H1 (cell line): ENCODE results near the gene SNHG17. TPM values are rescaled to one million over a fixed set of nuclear protein-coding genes. Genes with fewer than 3 reads are reported as not detected.

Source experiments
- CTCF ChIA-PET: fragments of 300-600 bp; sonication (Branson Sonifier 250); formaldehyde crosslinking; loops from one replicate; lab custom pipeline; 2021; ENCODE audit not compliant: partially characterized antibody; lab: Charles Lee
- POLR2A ChIA-PET: fragments of 300-600 bp; sonication (Branson Sonifier 250); formaldehyde crosslinking; loops from one replicate; lab custom pipeline; 2021; ENCODE audit warnings: inconsistent platforms; ENCODE audit not compliant: partially characterized antibody; lab: Charles Lee
- DNase-seq, 2 experiments: peaks; one replicate each; pipeline versions ENCODE4 v3.0.0 to v3.0.0-alpha.2; 2010 to 2022; ENCODE audit warnings: low spot score in 2 of 2, low read depth in 1 of 2, mixed read lengths in 1 of 2
- FAIRE-seq: peaks from 2 replicates; lab custom pipeline; 2011; peaks lifted over from hg19 to GRCh38; lab: Jason Lieb, UNC
- H2AFZ ChIP-seq: 2 replicates; pipeline ENCODE4 v1.8.1; 2012; ENCODE audit warnings: low read length, inconsistent platforms
- H2AK5ac ChIP-seq: 2 replicates; pipeline ENCODE4 v1.6.1; 2013; ENCODE audit warnings: low read depth, low read length
- H2BK120ac ChIP-seq: replicated peaks from 2 replicates; pipeline ENCODE3; 2013; ENCODE audit warnings: low read depth, low read length, inconsistent platforms
- H2BK12ac ChIP-seq: 2 replicates; pipeline ENCODE4 v1.6.1; 2013; ENCODE audit warnings: low read depth, low read length
- H2BK15ac ChIP-seq: 2 replicates; pipeline ENCODE4 v1.6.1; 2013; ENCODE audit warnings: low read length
- H2BK20ac ChIP-seq: 2 replicates; pipeline ENCODE4 v1.6.1; 2013; ENCODE audit warnings: low read length
- H2BK5ac ChIP-seq: 2 replicates; pipeline ENCODE4 v1.6.1; 2013; ENCODE audit warnings: low read depth, low read length
- H3K14ac ChIP-seq: 2 replicates; pipeline ENCODE4 v1.6.1; 2013; ENCODE audit warnings: inconsistent platforms; ENCODE audit not compliant: insufficient read length
- H3K18ac ChIP-seq: 2 replicates; pipeline ENCODE4 v1.6.1; 2013; ENCODE audit warnings: low read length; ENCODE audit errors: extremely low read depth
- H3K23ac ChIP-seq: 2 replicates; pipeline ENCODE4 v1.6.1; 2013; ENCODE audit warnings: inconsistent platforms; ENCODE audit not compliant: insufficient read length
- H3K23me2 ChIP-seq: 2 replicates; pipeline ENCODE4 v1.6.1; 2013; ENCODE audit warnings: low read depth, low read length
- H3K27ac ChIP-seq: 2 replicates; pipeline ENCODE4 v1.6.1; 2011; ENCODE audit warnings: low read depth, low read length, inconsistent platforms
- H3K27me3 ChIP-seq, 4 experiments: replicated peaks in 1 of 4; 1 replicate in 1 of 4; 2 replicates in 3 of 4; pipeline versions ENCODE4 v1.6.1 to v1.8.1; 2011 to 2013; ENCODE audit warnings: low read length in 3 of 4, mild to moderate bottlenecking in 3 of 4, inconsistent platforms in 2 of 4, mixed read lengths in 2 of 4, moderate library complexity in 1 of 4; ENCODE audit not compliant: control insufficient read depth in 3 of 4, insufficient read depth in 3 of 4; ENCODE audit errors: extremely low read depth in 1 of 4
- H3K36me3 ChIP-seq, 4 experiments: 2 replicates each; pipeline versions ENCODE4 v1.6.1 to v1.8.1; 2011 to 2013; ENCODE audit warnings: mild to moderate bottlenecking in 4 of 4, low read length in 3 of 4, moderate library complexity in 2 of 4, control low read depth in 1 of 4, inconsistent platforms in 1 of 4; ENCODE audit not compliant: insufficient read depth in 4 of 4, control insufficient read depth in 2 of 4
- H3K4ac ChIP-seq: replicated peaks from 2 replicates; pipeline ENCODE3; 2013; ENCODE audit warnings: low read length, low read depth, mixed read lengths, inconsistent platforms; ENCODE audit not compliant: insufficient read length
- H3K4me1 ChIP-seq, 4 experiments: replicated peaks in 1 of 4; 1 replicate in 1 of 4; 2 replicates in 3 of 4; pipeline versions ENCODE4 v1.6.1 to v1.8.1; 2011 to 2013; ENCODE audit warnings: low read length in 3 of 4, inconsistent platforms in 2 of 4, mixed read lengths in 1 of 4; ENCODE audit not compliant: insufficient read depth in 4 of 4, control insufficient read depth in 3 of 4
- H3K4me2 ChIP-seq, 2 experiments: 2 replicates each; pipeline versions ENCODE4 v1.6.1 to v1.8.1; 2011 to 2013; ENCODE audit warnings: low read depth in 2 of 2, low read length in 2 of 2, control low read depth in 1 of 2, inconsistent platforms in 1 of 2, mild to moderate bottlenecking in 1 of 2; ENCODE audit not compliant: insufficient read depth in 1 of 2
- H3K4me3 ChIP-seq, 4 experiments: fragments of 200-600, 300-600 bp in 1 of 4; sonication (generic), shearing (Covaris generic), sonication (Bioruptor Twin) in 1 of 4; 2 replicates each; pipeline versions ENCODE4 v1.5.1 to v1.8.1; 2011 to 2016; ENCODE audit warnings: low read length in 4 of 4, low read depth in 3 of 4, control low read depth in 2 of 4, inconsistent platforms in 2 of 4, mild to moderate bottlenecking in 2 of 4, mixed read lengths in 1 of 4, moderate library complexity in 1 of 4; ENCODE audit not compliant: insufficient read depth in 2 of 4; ENCODE audit errors: extremely low read depth in 1 of 4
- H3K56ac ChIP-seq: replicated peaks from 2 replicates; pipeline ENCODE3; 2013; ENCODE audit warnings: low read depth, mild to moderate bottlenecking, mixed read lengths, low read length, inconsistent platforms; ENCODE audit not compliant: insufficient read length
- H3K79me1 ChIP-seq: 2 replicates; pipeline ENCODE4 v1.6.1; 2013; ENCODE audit warnings: low read depth, low read length, control low read depth
- H3K79me2 ChIP-seq, 2 experiments: 2 replicates each; pipeline versions ENCODE4 v1.6.1 to v1.8.1; 2012 to 2013; ENCODE audit warnings: low read length in 2 of 2, mild to moderate bottlenecking in 2 of 2, inconsistent platforms in 1 of 2; ENCODE audit not compliant: insufficient read depth in 2 of 2, control insufficient read depth in 1 of 2
- H3K9ac ChIP-seq, 4 experiments: replicated peaks in 1 of 4; 1 replicate in 1 of 4; 2 replicates in 3 of 4; pipeline versions ENCODE4 v1.6.1 to v1.8.1; 2011 to 2013; ENCODE audit warnings: low read depth in 3 of 4, low read length in 3 of 4, control low read depth in 2 of 4, mild to moderate bottlenecking in 2 of 4, moderate library complexity in 2 of 4, inconsistent platforms in 1 of 4; ENCODE audit errors: extremely low read depth in 1 of 4
- H3K9me3 ChIP-seq, 2 experiments: 2 replicates each; pipeline versions ENCODE4 v1.6.1 to v1.8.1; 2012 to 2013; ENCODE audit warnings: mild to moderate bottlenecking in 2 of 2, moderate library complexity in 2 of 2, control low read depth in 1 of 2, inconsistent platforms in 1 of 2, low read depth in 1 of 2, low read length in 1 of 2, mixed read lengths in 1 of 2; ENCODE audit not compliant: insufficient read depth in 2 of 2
- H4K20me1 ChIP-seq, 2 experiments: replicated peaks in 1 of 2; 2 replicates each; pipeline versions ENCODE3 to v1.8.1; 2011 to 2013; ENCODE audit warnings: inconsistent platforms in 2 of 2, low read length in 2 of 2, mild to moderate bottlenecking in 1 of 2; ENCODE audit not compliant: insufficient read depth in 2 of 2, control insufficient read depth in 1 of 2
- H4K5ac ChIP-seq: 2 replicates; pipeline ENCODE4 v1.6.1; 2013; ENCODE audit warnings: low read length, low read depth, mixed read lengths, inconsistent platforms; ENCODE audit not compliant: insufficient read length
- H4K8ac ChIP-seq: 2 replicates; pipeline ENCODE4 v1.8.0; 2013; ENCODE audit warnings: mild to moderate bottlenecking, moderate library complexity, low read length, inconsistent platforms; ENCODE audit not compliant: insufficient read depth; ENCODE audit errors: extremely low read depth
- H4K91ac ChIP-seq: replicated peaks from 2 replicates; pipeline ENCODE3; 2013; ENCODE audit warnings: low read length, mixed read lengths, inconsistent platforms; ENCODE audit not compliant: insufficient read length
- POLR2AphosphoS5 ChIP-seq: IDR thresholded peaks from 2 replicates; pipeline ENCODE4 v1.6.1; 2011; ENCODE audit warnings: low read depth, low read length
- YY1 ChIP-seq: IDR thresholded peaks from 2 replicates; pipeline ENCODE4 v1.6.1; 2011; ENCODE audit warnings: low read depth, mild to moderate bottlenecking, low read length
- WGBS, 2 experiments: shearing (Covaris generic) in 1 of 2; methylation state at CpG; one replicate each; pipeline versions ENCODE4 v1.1.6 to v1.1.7; 2013 to 2015; ENCODE audit warnings: low lambda C conversion rate in 2 of 2, mixed read lengths in 2 of 2, inconsistent platforms in 1 of 2, low coverage in 1 of 2, missing lambda C conversion rate in 1 of 2; ENCODE audit not compliant: insufficient replicate concordance in 2 of 2, insufficient coverage in 1 of 2, insufficient read length in 1 of 2; ENCODE audit errors: extremely low coverage in 1 of 2, missing lambda C conversion rate in 1 of 2; 5-methylcytosine and 5-hydroxymethylcytosine counted together
- polyA plus RNA-seq, 7 experiments: library from polyadenylated mRNA; depleted of rRNA in 3 of 7; stranded (reverse) in 5 of 7; unstranded in 2 of 7; fragments of >200 nt in 5 of 7; fragments of 200-250 nt in 2 of 7; gene quantifications; 1 replicate in 5 of 7; 2 replicates in 1 of 7; 4 replicates in 1 of 7; pipeline versions ENCODE4 v1.2.1 to v1.2.3, GENCODE V29; 2011 to 2013; ENCODE audit warnings: missing spikeins in 2 of 7, mixed read lengths in 2 of 7
- total RNA-seq: library from RNA; stranded (reverse); fragmentation: NEBNext Ultra II Directional; extraction: Animal tissue kit (Norgen Biotek cat#: 25700); gene quantifications from 2 replicates; pipeline ENCODE4 v1.2.1, GENCODE V29; 2021

SNHG17 gene
- total and polyA plus RNA-seq, 2 of the 8 experiments (the other 6 are each of a cell fraction or from before 2014, with no cell fraction given) = 59.4 to 59.8 TPM

DNA sequence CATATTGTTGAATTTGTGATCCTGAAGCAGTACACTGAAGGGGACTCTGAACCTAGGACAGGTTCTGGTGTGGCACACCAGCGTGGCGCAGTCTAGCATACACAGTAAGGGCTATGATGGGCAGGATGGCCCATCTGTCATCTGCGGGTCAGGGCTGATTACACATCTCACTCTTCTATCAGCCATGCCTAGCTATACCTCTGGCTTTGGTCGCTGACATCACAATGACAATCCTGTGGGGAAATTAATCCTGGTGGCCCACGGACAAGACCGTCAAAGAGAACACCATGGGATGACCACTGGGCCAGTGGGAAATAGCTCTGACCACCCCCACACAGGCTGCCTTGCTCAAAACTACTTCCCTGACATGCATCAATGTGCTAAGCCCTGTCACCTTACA is 2.8 kb downstream of the SNHG17 start:
- no peak overlapping the region for H3K56ac ChIP-seq
- no peak overlapping the region for H2BK20ac ChIP-seq
- no peak overlapping the region for H2AK5ac ChIP-seq
- no peak overlapping the region for H3K4ac ChIP-seq
- peaks cover 41 to 73% of the 10 kb centered on the region in 2 experiments for H3K79me2 ChIP-seq
- H3K14ac ChIP-seq = no peak overlapping the region
- 92% methylated on average over 6 of the region's 6 CpGs; no CpG with 5 or more reads in 1 of the 2 experiments for WGBS, 2 experiments
- no peak for DNase-seq
- ChIA-PET POLR2A (interaction anchor here (0.7 to 13.7 kb wide), 9 partner anchors 14 to 100 kb away, joined by 3 to 420 read pairs (median 7); partner anchors contain the start of gene RALGAPB), CTCF (interaction anchor here (0.6 to 7.4 kb wide), 7 partner anchors 8 to 189 kb away, joined by 3 to 85 read pairs (median 3); partner anchors contain the start of gene RALGAPB)
- H3K9ac ChIP-seq = peak overlapping the region in 1 of 4 experiments; percentile 24; a peak in 1 of 7 replicates
- H3K79me1 ChIP-seq = peaks cover 35% of the 10 kb centered on the region
- peaks cover 0 to 17% (median 7%) of the 10 kb centered on the region in 4 experiments; a peak in 6 of 7 replicates for H3K4me1 ChIP-seq
- no peak overlapping the region for H2BK12ac ChIP-seq
- H3K23me2 ChIP-seq = peaks cover 10% of the 10 kb centered on the region
- H3K4me2 ChIP-seq = peak overlapping the region; percentile 39 to 99; a peak in 2 of 4 replicates
- peaks cover 48 to 73% (median 62%) of the 10 kb centered on the region in 4 experiments for H3K36me3 ChIP-seq
- peaks cover 40 to 48% of the 10 kb centered on the region in 2 experiments for H4K20me1 ChIP-seq
- no peaks in the 10 kb centered on the region for H3K27me3 ChIP-seq
- no peak overlapping the region for H4K91ac ChIP-seq
- TF ChIP-seq YY1 (no peak), POLR2AphosphoS5 (peak; percentile 44; the same call in 1 of the 2 replicates)
- TF ChIP-seq, all 59 proteins: peak for 1
- Histone ChIP-seq H2BK5ac (peak overlapping the region; percentile 5; the same call in 1 of the 2 replicates), H3K23ac (no peak overlapping the region), H2AFZ (no peak overlapping the region), H3K4me3 (peak overlapping the region in 1 of 4 experiments; percentile 7; a peak in 3 of 8 replicates), H2BK15ac (no peak overlapping the region), H3K27ac (no peak overlapping the region), H2BK120ac (no peak overlapping the region), H4K5ac (no peak overlapping the region), H3K18ac (no peak overlapping the region), H3K9me3 (no peaks in the 10 kb centered on the region), H4K8ac (no peak overlapping the region)
- no peak for FAIRE-seq
